GM23338 (cell line): ENCODE measurements around the gene KRT17. TPM values are rescaled to one million over a fixed set of nuclear protein-coding genes. Genes with fewer than 3 reads are reported as not detected.
A peak's percentile ranks its signal among the peaks of the same experiment; 100 is the strongest.

ENCODE experiments used
- ATAC-seq: fragments of 200-7000 bp; cut with Tn5 transposase; 3 replicates; pipeline ENCODE4 v1.9.1; 2020
- DNase-seq: peaks from one replicate; pipeline ENCODE4 v3.0.0-alpha.2; 2015; ENCODE audit warnings: low spot score
- H2AFZ ChIP-seq: fragments of 200-600 bp; sonication (generic); 2 replicates; pipeline ENCODE4 v1.8.0; 2016; ENCODE audit warnings: antibody characterized with exemption, mild to moderate bottlenecking, moderate library complexity
- H3F3A ChIP-seq: fragments of 200-600 bp; sonication (generic); replicated peaks from 2 replicates; pipeline ENCODE4 v1.8.0; 2017; ENCODE audit warnings: antibody characterized with exemption, mixed run types, low read depth
- H3K27ac ChIP-seq: fragments of 200-600 bp; sonication (generic); 2 replicates; pipeline ENCODE4 v1.6.1; 2016; ENCODE audit warnings: low read depth
- H3K27me3 ChIP-seq: fragments of 200-600 bp; sonication (generic); 2 replicates; pipeline ENCODE4 v1.8.0; 2016; ENCODE audit warnings: mild to moderate bottlenecking, mixed run types, moderate library complexity; ENCODE audit not compliant: insufficient read depth
- H3K36me3 ChIP-seq: fragments of 200-600 bp; sonication (generic); 2 replicates; pipeline ENCODE4 v1.8.0; 2016; ENCODE audit warnings: mild to moderate bottlenecking; ENCODE audit not compliant: insufficient read depth
- H3K4me1 ChIP-seq: fragments of 200-600 bp; sonication (generic); 2 replicates; pipeline ENCODE4 v1.8.0; 2016; ENCODE audit warnings: mild to moderate bottlenecking, moderate library complexity; ENCODE audit not compliant: insufficient read depth
- H3K4me2 ChIP-seq: fragments of 200-600 bp; sonication (generic); 2 replicates; pipeline ENCODE4 v1.7.1; 2017; ENCODE audit warnings: mixed run types
- H3K4me3 ChIP-seq: fragments of 200-600 bp; sonication (generic); 2 replicates; pipeline ENCODE4 v1.6.1; 2016; ENCODE audit warnings: mixed run types
- H3K79me2 ChIP-seq: fragments of 200-600 bp; sonication (generic); replicated peaks from 2 replicates; pipeline ENCODE4 v1.8.0; 2017; ENCODE audit warnings: mild to moderate bottlenecking; ENCODE audit not compliant: insufficient read depth
- H3K9me2 ChIP-seq: fragments of 200-600 bp; sonication (generic); 2 replicates; pipeline ENCODE4 v1.8.0; 2017; ENCODE audit not compliant: insufficient read depth
- H4K20me1 ChIP-seq: fragments of 200-600 bp; sonication (generic); replicated peaks from 2 replicates; pipeline ENCODE4 v1.8.0; 2017; ENCODE audit warnings: mild to moderate bottlenecking; ENCODE audit not compliant: insufficient read depth
- H3K27ac Mint-ChIP-seq: 2 replicates; pipeline ENCODE4 v1.8.0; 2020; ENCODE audit warnings: inconsistent platforms, mild to moderate bottlenecking, moderate library complexity, mixed read lengths
- H3K27me3 Mint-ChIP-seq: 3 replicates; pipeline ENCODE4 v1.8.0; 2022; ENCODE audit warnings: low read depth, mild to moderate bottlenecking, moderate library complexity, mixed read lengths, inconsistent platforms; ENCODE audit not compliant: insufficient read depth, poor library complexity
- H3K36me3 Mint-ChIP-seq: 3 replicates; pipeline ENCODE4 v1.8.0; 2021; ENCODE audit warnings: low read depth, mild to moderate bottlenecking, inconsistent platforms, moderate library complexity, mixed read lengths
- H3K4me1 Mint-ChIP-seq: 3 replicates; pipeline ENCODE4 v1.8.0; 2020; ENCODE audit warnings: mild to moderate bottlenecking, inconsistent platforms, mixed read lengths
- H3K4me3 Mint-ChIP-seq: 3 replicates; pipeline ENCODE4 v1.8.0; 2021; ENCODE audit warnings: moderate library complexity, mild to moderate bottlenecking, inconsistent platforms, mixed read lengths
- H3K9me3 Mint-ChIP-seq: 3 replicates; pipeline ENCODE4 v1.8.0; 2020; ENCODE audit warnings: moderate library complexity, mild to moderate bottlenecking, inconsistent platforms, mixed read lengths
- EZH2 ChIP-seq: fragments of 200-600 bp; sonication (generic); IDR thresholded peaks from one replicate; pipeline ENCODE4 v1.8.0; 2017; ENCODE audit warnings: antibody characterized with exemption, mild to moderate bottlenecking, low read depth; ENCODE audit not compliant: unreplicated experiment
- NANOG ChIP-seq: IDR thresholded peaks from 2 replicates; pipeline ENCODE4 v1.6.1; 2016; ENCODE audit warnings: antibody characterized with exemption, borderline replicate concordance
- POLR2AphosphoS5 ChIP-seq: IDR thresholded peaks from 2 replicates; pipeline ENCODE4 v1.6.1; 2016; ENCODE audit warnings: antibody characterized with exemption, low read depth
- STAT1 ChIP-seq: IDR thresholded peaks from one replicate; pipeline ENCODE4 v1.6.1; 2016; ENCODE audit warnings: antibody characterized with exemption; ENCODE audit not compliant: unreplicated experiment
- ZNF114 ChIP-seq: fragments of 250-450 bp; sonication (Bioruptor Pico); IDR thresholded peaks from 2 replicates; pipeline ENCODE4 v1.5.0; 2020; ENCODE audit warnings: mild to moderate bottlenecking, moderate library complexity
- ZNF331 ChIP-seq: fragments of 250-450 bp; sonication (Bioruptor Pico); IDR thresholded peaks from 2 replicates; pipeline ENCODE4 v1.5.0; 2020; ENCODE audit warnings: low read depth, mild to moderate bottlenecking, moderate library complexity
- polyA plus RNA-seq: library from polyadenylated mRNA; unstranded; fragments of >200 nt; fragmentation: Nextera tagmentation; extraction: Ambion mirVana; gene quantifications from 2 replicates; pipeline ENCODE4 v1.2.1, GENCODE V29; 2016
- total RNA-seq: library from RNA; depleted of rRNA; stranded (reverse); fragments of >200 nt; shearing (Covaris generic); gene quantifications from 2 replicates; pipeline ENCODE4 v1.2.3, GENCODE V29; 2014
- TF ChIP-seq, protein P1 (sequence below): fragments of 250-450 bp; sonication (Bioruptor Pico); IDR thresholded peaks from 2 replicates; pipeline ENCODE4 v1.5.0; 2020; ENCODE audit warnings: mild to moderate bottlenecking, moderate library complexity
- TF ChIP-seq, protein P2 (sequence below): IDR thresholded peaks from one replicate; pipeline ENCODE4 v1.6.1; 2018; ENCODE audit warnings: antibody characterized with exemption; ENCODE audit not compliant: unreplicated experiment
- TF ChIP-seq, protein P3 (sequence below): IDR thresholded peaks from 2 replicates; pipeline ENCODE4 v1.6.1; 2016; ENCODE audit warnings: antibody characterized with exemption
- TF ChIP-seq, protein P4 (sequence below), 2 experiments: fragments of 200-600 bp in 1 of 2; sonication (generic) in 1 of 2; conservative IDR thresholded peaks; 2 replicates each; pipeline versions ENCODE4 v1.5.1 to v1.6.1; 2016 to 2017; ENCODE audit warnings: antibody characterized with exemption in 2 of 2, low read depth in 2 of 2, mild to moderate bottlenecking in 2 of 2, moderate library complexity in 1 of 2

KRT17 gene
- total and polyA plus RNA-seq, 2 experiments from 2014 or later, result 0.63 to 1.8 TPM

DNA sequence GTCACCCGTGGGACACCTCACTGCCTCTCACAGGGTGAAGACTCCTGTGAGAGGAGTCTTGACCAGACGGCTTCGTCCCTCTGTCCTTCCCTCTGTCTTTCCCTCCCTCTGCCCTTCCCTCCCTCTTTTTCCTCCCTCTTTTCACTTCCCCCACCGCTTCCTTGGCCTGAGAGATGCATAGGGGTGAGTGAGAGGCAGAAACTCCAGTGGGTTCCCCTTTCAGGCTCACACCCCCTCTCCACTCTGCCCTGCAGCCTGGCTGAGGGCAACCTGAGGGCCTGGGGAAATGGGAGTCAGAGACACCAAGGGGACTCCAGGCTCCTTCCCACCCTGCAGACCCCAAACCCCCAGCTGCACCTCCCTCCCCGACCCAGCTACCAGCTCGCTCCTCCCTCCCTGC is 14.6 kb upstream of the KRT17 start:
- TF ChIP-seq, protein P1, sequence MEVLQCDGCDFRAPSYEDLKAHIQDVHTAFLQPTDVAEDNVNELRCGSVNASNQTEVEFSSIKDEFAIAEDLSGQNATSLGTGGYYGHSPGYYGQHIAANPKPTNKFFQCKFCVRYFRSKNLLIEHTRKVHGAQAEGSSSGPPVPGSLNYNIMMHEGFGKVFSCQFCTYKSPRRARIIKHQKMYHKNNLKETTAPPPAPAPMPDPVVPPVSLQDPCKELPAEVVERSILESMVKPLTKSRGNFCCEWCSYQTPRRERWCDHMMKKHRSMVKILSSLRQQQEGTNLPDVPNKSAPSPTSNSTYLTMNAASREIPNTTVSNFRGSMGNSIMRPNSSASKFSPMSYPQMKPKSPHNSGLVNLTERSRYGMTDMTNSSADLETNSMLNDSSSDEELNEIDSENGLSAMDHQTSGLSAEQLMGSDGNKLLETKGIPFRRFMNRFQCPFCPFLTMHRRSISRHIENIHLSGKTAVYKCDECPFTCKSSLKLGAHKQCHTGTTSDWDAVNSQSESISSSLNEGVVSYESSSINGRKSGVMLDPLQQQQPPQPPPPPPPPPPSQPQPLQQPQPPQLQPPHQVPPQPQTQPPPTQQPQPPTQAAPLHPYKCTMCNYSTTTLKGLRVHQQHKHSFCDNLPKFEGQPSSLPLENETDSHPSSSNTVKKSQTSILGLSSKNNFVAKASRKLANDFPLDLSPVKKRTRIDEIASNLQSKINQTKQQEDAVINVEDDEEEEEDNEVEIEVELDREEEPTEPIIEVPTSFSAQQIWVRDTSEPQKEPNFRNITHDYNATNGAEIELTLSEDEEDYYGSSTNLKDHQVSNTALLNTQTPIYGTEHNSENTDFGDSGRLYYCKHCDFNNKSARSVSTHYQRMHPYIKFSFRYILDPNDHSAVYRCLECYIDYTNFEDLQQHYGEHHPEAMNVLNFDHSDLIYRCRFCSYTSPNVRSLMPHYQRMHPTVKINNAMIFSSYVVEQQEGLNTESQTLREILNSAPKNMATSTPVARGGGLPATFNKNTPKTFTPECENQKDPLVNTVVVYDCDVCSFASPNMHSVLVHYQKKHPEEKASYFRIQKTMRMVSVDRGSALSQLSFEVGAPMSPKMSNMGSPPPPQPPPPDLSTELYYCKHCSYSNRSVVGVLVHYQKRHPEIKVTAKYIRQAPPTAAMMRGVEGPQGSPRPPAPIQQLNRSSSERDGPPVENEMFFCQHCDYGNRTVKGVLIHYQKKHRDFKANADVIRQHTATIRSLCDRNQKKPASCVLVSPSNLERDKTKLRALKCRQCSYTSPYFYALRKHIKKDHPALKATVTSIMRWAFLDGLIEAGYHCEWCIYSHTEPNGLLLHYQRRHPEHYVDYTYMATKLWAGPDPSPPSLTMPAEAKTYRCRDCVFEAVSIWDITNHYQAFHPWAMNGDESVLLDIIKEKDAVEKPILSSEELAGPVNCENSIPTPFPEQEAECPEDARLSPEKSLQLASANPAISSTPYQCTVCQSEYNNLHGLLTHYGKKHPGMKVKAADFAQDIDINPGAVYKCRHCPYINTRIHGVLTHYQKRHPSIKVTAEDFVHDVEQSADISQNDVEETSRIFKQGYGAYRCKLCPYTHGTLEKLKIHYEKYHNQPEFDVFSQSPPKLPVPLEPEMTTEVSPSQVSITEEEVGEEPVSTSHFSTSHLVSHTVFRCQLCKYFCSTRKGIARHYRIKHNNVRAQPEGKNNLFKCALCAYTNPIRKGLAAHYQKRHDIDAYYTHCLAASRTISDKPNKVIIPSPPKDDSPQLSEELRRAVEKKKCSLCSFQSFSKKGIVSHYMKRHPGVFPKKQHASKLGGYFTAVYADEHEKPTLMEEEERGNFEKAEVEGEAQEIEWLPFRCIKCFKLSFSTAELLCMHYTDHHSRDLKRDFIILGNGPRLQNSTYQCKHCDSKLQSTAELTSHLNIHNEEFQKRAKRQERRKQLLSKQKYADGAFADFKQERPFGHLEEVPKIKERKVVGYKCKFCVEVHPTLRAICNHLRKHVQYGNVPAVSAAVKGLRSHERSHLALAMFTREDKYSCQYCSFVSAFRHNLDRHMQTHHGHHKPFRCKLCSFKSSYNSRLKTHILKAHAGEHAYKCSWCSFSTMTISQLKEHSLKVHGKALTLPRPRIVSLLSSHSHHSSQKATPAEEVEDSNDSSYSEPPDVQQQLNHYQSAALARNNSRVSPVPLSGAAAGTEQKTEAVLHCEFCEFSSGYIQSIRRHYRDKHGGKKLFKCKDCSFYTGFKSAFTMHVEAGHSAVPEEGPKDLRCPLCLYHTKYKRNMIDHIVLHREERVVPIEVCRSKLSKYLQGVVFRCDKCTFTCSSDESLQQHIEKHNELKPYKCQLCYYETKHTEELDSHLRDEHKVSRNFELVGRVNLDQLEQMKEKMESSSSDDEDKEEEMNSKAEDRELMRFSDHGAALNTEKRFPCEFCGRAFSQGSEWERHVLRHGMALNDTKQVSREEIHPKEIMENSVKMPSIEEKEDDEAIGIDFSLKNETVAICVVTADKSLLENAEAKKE (CRISPR knock-in tag), result no peak
- TF ChIP-seq, protein P2, sequence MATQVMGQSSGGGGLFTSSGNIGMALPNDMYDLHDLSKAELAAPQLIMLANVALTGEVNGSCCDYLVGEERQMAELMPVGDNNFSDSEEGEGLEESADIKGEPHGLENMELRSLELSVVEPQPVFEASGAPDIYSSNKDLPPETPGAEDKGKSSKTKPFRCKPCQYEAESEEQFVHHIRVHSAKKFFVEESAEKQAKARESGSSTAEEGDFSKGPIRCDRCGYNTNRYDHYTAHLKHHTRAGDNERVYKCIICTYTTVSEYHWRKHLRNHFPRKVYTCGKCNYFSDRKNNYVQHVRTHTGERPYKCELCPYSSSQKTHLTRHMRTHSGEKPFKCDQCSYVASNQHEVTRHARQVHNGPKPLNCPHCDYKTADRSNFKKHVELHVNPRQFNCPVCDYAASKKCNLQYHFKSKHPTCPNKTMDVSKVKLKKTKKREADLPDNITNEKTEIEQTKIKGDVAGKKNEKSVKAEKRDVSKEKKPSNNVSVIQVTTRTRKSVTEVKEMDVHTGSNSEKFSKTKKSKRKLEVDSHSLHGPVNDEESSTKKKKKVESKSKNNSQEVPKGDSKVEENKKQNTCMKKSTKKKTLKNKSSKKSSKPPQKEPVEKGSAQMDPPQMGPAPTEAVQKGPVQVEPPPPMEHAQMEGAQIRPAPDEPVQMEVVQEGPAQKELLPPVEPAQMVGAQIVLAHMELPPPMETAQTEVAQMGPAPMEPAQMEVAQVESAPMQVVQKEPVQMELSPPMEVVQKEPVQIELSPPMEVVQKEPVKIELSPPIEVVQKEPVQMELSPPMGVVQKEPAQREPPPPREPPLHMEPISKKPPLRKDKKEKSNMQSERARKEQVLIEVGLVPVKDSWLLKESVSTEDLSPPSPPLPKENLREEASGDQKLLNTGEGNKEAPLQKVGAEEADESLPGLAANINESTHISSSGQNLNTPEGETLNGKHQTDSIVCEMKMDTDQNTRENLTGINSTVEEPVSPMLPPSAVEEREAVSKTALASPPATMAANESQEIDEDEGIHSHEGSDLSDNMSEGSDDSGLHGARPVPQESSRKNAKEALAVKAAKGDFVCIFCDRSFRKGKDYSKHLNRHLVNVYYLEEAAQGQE, result no peak
- TF ChIP-seq, protein P3, sequence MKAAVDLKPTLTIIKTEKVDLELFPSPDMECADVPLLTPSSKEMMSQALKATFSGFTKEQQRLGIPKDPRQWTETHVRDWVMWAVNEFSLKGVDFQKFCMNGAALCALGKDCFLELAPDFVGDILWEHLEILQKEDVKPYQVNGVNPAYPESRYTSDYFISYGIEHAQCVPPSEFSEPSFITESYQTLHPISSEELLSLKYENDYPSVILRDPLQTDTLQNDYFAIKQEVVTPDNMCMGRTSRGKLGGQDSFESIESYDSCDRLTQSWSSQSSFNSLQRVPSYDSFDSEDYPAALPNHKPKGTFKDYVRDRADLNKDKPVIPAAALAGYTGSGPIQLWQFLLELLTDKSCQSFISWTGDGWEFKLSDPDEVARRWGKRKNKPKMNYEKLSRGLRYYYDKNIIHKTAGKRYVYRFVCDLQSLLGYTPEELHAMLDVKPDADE, result no peak
- TF ChIP-seq ZNF331 (CRISPR knock-in tag) (no peak), NANOG (no peak), POLR2AphosphoS5 (no peak), ZNF114 (CRISPR knock-in tag) (no peak), STAT1 (no peak), EZH2 (no peak)
- TF ChIP-seq, protein P4, sequence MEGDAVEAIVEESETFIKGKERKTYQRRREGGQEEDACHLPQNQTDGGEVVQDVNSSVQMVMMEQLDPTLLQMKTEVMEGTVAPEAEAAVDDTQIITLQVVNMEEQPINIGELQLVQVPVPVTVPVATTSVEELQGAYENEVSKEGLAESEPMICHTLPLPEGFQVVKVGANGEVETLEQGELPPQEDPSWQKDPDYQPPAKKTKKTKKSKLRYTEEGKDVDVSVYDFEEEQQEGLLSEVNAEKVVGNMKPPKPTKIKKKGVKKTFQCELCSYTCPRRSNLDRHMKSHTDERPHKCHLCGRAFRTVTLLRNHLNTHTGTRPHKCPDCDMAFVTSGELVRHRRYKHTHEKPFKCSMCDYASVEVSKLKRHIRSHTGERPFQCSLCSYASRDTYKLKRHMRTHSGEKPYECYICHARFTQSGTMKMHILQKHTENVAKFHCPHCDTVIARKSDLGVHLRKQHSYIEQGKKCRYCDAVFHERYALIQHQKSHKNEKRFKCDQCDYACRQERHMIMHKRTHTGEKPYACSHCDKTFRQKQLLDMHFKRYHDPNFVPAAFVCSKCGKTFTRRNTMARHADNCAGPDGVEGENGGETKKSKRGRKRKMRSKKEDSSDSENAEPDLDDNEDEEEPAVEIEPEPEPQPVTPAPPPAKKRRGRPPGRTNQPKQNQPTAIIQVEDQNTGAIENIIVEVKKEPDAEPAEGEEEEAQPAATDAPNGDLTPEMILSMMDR (conservative IDR thresholded peaks at IDR 0.05; ENCODE audit: low read depth in 2 of 2), result no peak
- Mint-ChIP-seq H3K4me1 (peaks cover 11% of the 10 kb centered on the region), H3K9me3 (no peaks in the 10 kb centered on the region), H3K27me3 (peaks cover 12% of the 10 kb centered on the region), H3K27ac (no peak overlapping the region), H3K36me3 (no peaks in the 10 kb centered on the region), H3K4me3 (no peak overlapping the region)
- Histone ChIP-seq H3K4me3 (no peak overlapping the region), H3K79me2 (no peaks in the 10 kb centered on the region), H3K4me1 (0 out of 2 replicates have a peak, but pooled peaks cover 10% of the 10 kb centered on the region), H3K4me2 (no peak overlapping the region), H2AFZ (peak overlapping the region; percentile 18; the same call in 1 of the 2 replicates), H3K27ac (no peak overlapping the region), H3K27me3 (no peaks in the 10 kb centered on the region), H4K20me1 (no peaks in the 10 kb centered on the region), H3K36me3 (no peaks in the 10 kb centered on the region), H3K9me2 (no peaks in the 10 kb centered on the region), H3F3A (no peaks in the 10 kb centered on the region)
- ATAC-seq (no peak), DNase-seq (no peak)
